Liver (tissue), 9 donors: Measurements from ENCODE around the gene HTR3A. TPM values are rescaled to one million over a fixed set of nuclear protein-coding genes. Genes with fewer than 3 reads are reported as not detected.

Source experiments
- DNase-seq: peaks from one replicate; pipeline ENCODE4 v3.0.0-alpha.2; 2017; ENCODE audit warnings: low spot score
- H3K27ac ChIP-seq, 2 donors: one replicate each; pipeline ENCODE4 v1.7.0; 2013; ENCODE audit warnings: inconsistent platforms in 2 of 2, low read length in 2 of 2, control low read depth in 1 of 2, low read depth in 1 of 2, mild to moderate bottlenecking in 1 of 2
- H3K27me3 ChIP-seq, 4 donors: one replicate each; pipeline versions ENCODE4 v1.6.1 to v1.7.0; 2013; ENCODE audit warnings: low read length in 3 of 4, inconsistent platforms in 1 of 4, mild to moderate bottlenecking in 1 of 4, moderate library complexity in 1 of 4; ENCODE audit not compliant: control insufficient read depth in 4 of 4, insufficient read depth in 4 of 4
- H3K36me3 ChIP-seq, 4 donors: one replicate each; pipeline versions ENCODE4 v1.6.1 to v1.7.0; 2013; ENCODE audit warnings: low read length in 3 of 4, mild to moderate bottlenecking in 3 of 4, low read depth in 1 of 4, moderate library complexity in 1 of 4; ENCODE audit not compliant: control insufficient read depth in 4 of 4, insufficient read depth in 3 of 4
- H3K4me1 ChIP-seq, 4 donors: one replicate each; pipeline versions ENCODE4 v1.6.1 to v1.7.0; 2013; ENCODE audit warnings: low read length in 3 of 4, mild to moderate bottlenecking in 3 of 4, moderate library complexity in 1 of 4; ENCODE audit not compliant: control insufficient read depth in 4 of 4, insufficient read depth in 4 of 4
- H3K4me3 ChIP-seq, 3 donors: one replicate each; pipeline versions ENCODE4 v1.6.1 to v1.7.0; 2013; ENCODE audit warnings: low read length in 3 of 3, control low read depth in 1 of 3, low read depth in 1 of 3, mild to moderate bottlenecking in 1 of 3
- H3K9ac ChIP-seq, 2 donors: one replicate each; pipeline ENCODE4 v1.7.0; 2013; ENCODE audit warnings: low read length in 2 of 2, mild to moderate bottlenecking in 2 of 2, moderate library complexity in 2 of 2, control low read depth in 1 of 2, low read depth in 1 of 2
- H3K9me3 ChIP-seq, 4 donors: one replicate each; pipeline versions ENCODE4 v1.6.1 to v1.7.0; 2013; ENCODE audit warnings: low read length in 3 of 4; ENCODE audit not compliant: control insufficient read depth in 4 of 4
- EGR1 ChIP-seq, 2 donors: IDR thresholded peaks; 2 replicates each; pipeline ENCODE4 v1.6.1; 2016 to 2018; ENCODE audit warnings: antibody characterized with exemption in 2 of 2, low read depth in 2 of 2
- FOXA1 ChIP-seq: IDR thresholded peaks from 2 replicates; pipeline ENCODE4 v1.6.1; 2016; ENCODE audit warnings: antibody characterized with exemption
- FOXA2 ChIP-seq: IDR thresholded peaks from 2 replicates; pipeline ENCODE4 v1.6.1; 2016; ENCODE audit warnings: antibody characterized with exemption
- GABPA ChIP-seq, 2 donors: IDR thresholded peaks in 1 of 2; conservative IDR thresholded peaks in 1 of 2; 2 replicates each; pipeline ENCODE4 v1.6.1; 2016; ENCODE audit warnings: antibody characterized with exemption in 2 of 2, mild to moderate bottlenecking in 1 of 2, moderate library complexity in 1 of 2
- HNF4A ChIP-seq, 2 donors: conservative IDR thresholded peaks; 2 replicates each; pipeline ENCODE4 v1.6.1; 2016; ENCODE audit warnings: antibody characterized with exemption in 2 of 2, mild to moderate bottlenecking in 2 of 2
- HNF4G ChIP-seq: IDR thresholded peaks from 2 replicates; pipeline ENCODE4 v1.6.1; 2016; ENCODE audit warnings: antibody characterized with exemption
- JUND ChIP-seq, 2 donors: IDR thresholded peaks; 2 replicates each; pipeline ENCODE4 v1.6.1; 2016; ENCODE audit warnings: antibody characterized with exemption in 2 of 2
- NR2F2 ChIP-seq: IDR thresholded peaks from 2 replicates; pipeline ENCODE4 v1.6.1; 2016; ENCODE audit warnings: antibody characterized with exemption
- RAD21 ChIP-seq, 2 donors: IDR thresholded peaks; 2 replicates each; pipeline ENCODE4 v1.6.1; 2016; ENCODE audit warnings: antibody characterized with exemption in 2 of 2, mild to moderate bottlenecking in 2 of 2
- REST ChIP-seq: IDR thresholded peaks from 2 replicates; pipeline ENCODE4 v1.6.1; 2016; ENCODE audit warnings: antibody characterized with exemption, mild to moderate bottlenecking
- RXRA ChIP-seq, 2 donors: IDR thresholded peaks; 2 replicates each; pipeline ENCODE4 v1.6.1; 2017 to 2018; ENCODE audit warnings: antibody characterized with exemption in 2 of 2, mild to moderate bottlenecking in 1 of 2
- SP1 ChIP-seq: IDR thresholded peaks from 2 replicates; pipeline ENCODE4 v1.6.1; 2018; ENCODE audit warnings: antibody characterized with exemption, mild to moderate bottlenecking
- TAF1 ChIP-seq: conservative IDR thresholded peaks from 2 replicates; pipeline ENCODE4 v1.6.1; 2016; ENCODE audit warnings: antibody characterized with exemption, mild to moderate bottlenecking
- YY1 ChIP-seq: IDR thresholded peaks from 2 replicates; pipeline ENCODE4 v1.6.1; 2016; ENCODE audit warnings: antibody characterized with exemption, mild to moderate bottlenecking
- ZBTB33 ChIP-seq: IDR thresholded peaks from 2 replicates; pipeline ENCODE4 v1.6.1; 2016; ENCODE audit warnings: antibody characterized with exemption
- WGBS: extraction: QIAGEN DNeasy Blood & Tissue Kit; methylation state at CpG from one replicate; pipeline ENCODE4 v1.1.7; 2013; 5-methylcytosine and 5-hydroxymethylcytosine counted together
- polyA plus RNA-seq, 2 donors: library from polyadenylated mRNA; stranded (reverse) in 1 of 2; unstranded in 1 of 2; fragments of 200-250 nt in 1 of 2; fragments of >200 nt in 1 of 2; fragmentation: Nextera tagmentation in 1 of 2; extraction: Ambion mirVana in 1 of 2; gene quantifications; one replicate each; pipeline versions ENCODE4 v1.2.1 to v1.2.3, GENCODE V29; 2013 to 2015
- total RNA-seq, 2 donors: library from RNA; depleted of rRNA; stranded (reverse); fragments of >200 nt; gene quantifications; one replicate each; pipeline ENCODE4 v1.2.3, GENCODE V29; 2014
- TF ChIP-seq, protein P1 (sequence below): IDR thresholded peaks from 2 replicates; pipeline ENCODE4 v1.6.1; 2016; ENCODE audit warnings: antibody characterized with exemption
- donor health status: healthy.
- donor health status: healthy.
- donor health status: healthy.
- donor health status: healthy.
- donor health status: healthy.

Gene HTR3A
- total and polyA plus RNA-seq, 4 donors = not detected

DNA sequence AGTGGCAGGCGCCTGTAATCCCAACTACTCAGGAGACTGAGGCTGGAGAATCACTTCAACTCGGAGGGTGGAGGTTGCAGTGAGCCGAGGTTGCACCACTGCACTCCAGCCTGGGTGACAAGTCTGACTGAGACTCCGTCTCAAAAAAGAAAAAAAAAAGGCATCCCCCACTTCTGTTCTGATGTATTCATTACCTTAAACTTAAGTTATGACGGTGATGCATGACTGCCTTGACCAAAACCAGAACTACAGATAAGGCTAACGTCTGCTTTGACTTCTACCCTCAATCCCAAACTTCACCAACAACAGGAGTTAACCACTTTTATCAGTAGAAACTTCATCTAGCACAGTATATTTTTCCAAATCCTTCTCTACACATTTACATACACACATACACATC is 9.9 kb downstream of the HTR3A start:
- Histone ChIP-seq H3K4me3 (no peak overlapping the region), H3K27ac (no peak overlapping the region), H3K27me3 (no peaks in the 10 kb centered on the region), H3K9me3 (no peaks in the 10 kb centered on the region), H3K4me1 (peaks cover 0 to 3% (median under 1%) of the 10 kb centered on the region in 4 donors), H3K9ac (no peak overlapping the region), H3K36me3 (no peaks in the 10 kb centered on the region)
- WGBS = 68% methylated on average over 6 of the region's 6 CpGs
- TF ChIP-seq RAD21 (IDR thresholded peaks at IDR 0.05) = no peak
- TF ChIP-seq NR2F2 = no peak
- no peak for TF ChIP-seq RXRA (IDR thresholded peaks at IDR 0.05)
- no peak for TF ChIP-seq SP1
- TF ChIP-seq YY1 = no peak
- no peak for TF ChIP-seq TAF1
- TF ChIP-seq, protein P1, sequence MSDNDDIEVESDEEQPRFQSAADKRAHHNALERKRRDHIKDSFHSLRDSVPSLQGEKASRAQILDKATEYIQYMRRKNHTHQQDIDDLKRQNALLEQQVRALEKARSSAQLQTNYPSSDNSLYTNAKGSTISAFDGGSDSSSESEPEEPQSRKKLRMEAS = no peak
- TF ChIP-seq HNF4A (conservative IDR thresholded peaks at IDR 0.05) = no peak
- TF ChIP-seq GABPA (IDR thresholded peaks at IDR 0.05 in 1 of 2, conservative IDR thresholded peaks at IDR 0.05 in 1 of 2) = no peak
- no peak for TF ChIP-seq HNF4G
- TF ChIP-seq FOXA2 = no peak
- TF ChIP-seq REST = no peak
- TF ChIP-seq FOXA1 = no peak
- TF ChIP-seq JUND (IDR thresholded peaks at IDR 0.05) = no peak
- no peak for TF ChIP-seq ZBTB33
- no peak for TF ChIP-seq EGR1 (IDR thresholded peaks at IDR 0.05; ENCODE audit: low read depth in 2 of 2)
- DNase-seq = no peak

DNA sequence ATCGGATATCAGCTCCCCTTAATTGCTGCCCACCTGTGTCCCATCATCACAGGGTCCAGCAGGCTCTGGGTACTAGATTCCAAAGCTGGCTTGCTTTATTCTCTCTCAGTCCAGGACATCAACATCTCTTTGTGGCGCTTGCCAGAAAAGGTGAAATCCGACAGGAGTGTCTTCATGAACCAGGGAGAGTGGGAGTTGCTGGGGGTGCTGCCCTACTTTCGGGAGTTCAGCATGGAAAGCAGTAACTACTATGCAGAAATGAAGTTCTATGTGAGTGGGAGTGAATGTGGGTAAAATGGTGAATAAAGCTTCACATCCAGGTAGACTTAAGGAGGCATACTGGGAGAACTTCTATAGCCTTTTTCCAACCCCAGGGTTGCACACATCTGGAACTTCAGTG is 11.0 kb downstream of the HTR3A start:
- 85% methylated on average over 4 of the region's 4 CpGs for WGBS

More for the DNA sequence above, 11.0 kb downstream of the HTR3A start:
- DNase-seq = no peak
- Histone ChIP-seq H3K4me3 (no peak overlapping the region), H3K27ac (no peak overlapping the region), H3K27me3 (no peaks in the 10 kb centered on the region), H3K36me3 (no peaks in the 10 kb centered on the region), H3K9ac (no peak overlapping the region), H3K4me1 (peaks cover 0 to 6% (median 2%) of the 10 kb centered on the region in 4 donors), H3K9me3 (no peaks in the 10 kb centered on the region)
- no peak for TF ChIP-seq FOXA1
